Prostate gland (tissue), 2 donors: ENCODE results near the gene NPFFR1.

Experiments
- CTCF ChIP-seq, 4 experiments: fragments of 200-600 bp in 2 of 4; fragments of 450-650 bp in 2 of 4; sonication (generic) in 2 of 4; IDR thresholded peaks; 1 replicate in 3 of 4; 2 replicates in 1 of 4; pipeline ENCODE4 v1.5.1; 2016 to 2019; ENCODE audit warnings: antibody characterized with exemption in 4 of 4, mild to moderate bottlenecking in 2 of 4, moderate library complexity in 2 of 4
- POLR2A ChIP-seq: fragments of 450-650 bp; IDR thresholded peaks from one replicate; pipeline ENCODE4 v1.6.1; 2016; ENCODE audit warnings: antibody characterized with exemption, mild to moderate bottlenecking
- POLR2AphosphoS5 ChIP-seq: sonication (generic); formaldehyde crosslinking; IDR thresholded peaks from one replicate; pipeline ENCODE4 v1.6.1; 2017; ENCODE audit warnings: antibody characterized with exemption

DNA sequence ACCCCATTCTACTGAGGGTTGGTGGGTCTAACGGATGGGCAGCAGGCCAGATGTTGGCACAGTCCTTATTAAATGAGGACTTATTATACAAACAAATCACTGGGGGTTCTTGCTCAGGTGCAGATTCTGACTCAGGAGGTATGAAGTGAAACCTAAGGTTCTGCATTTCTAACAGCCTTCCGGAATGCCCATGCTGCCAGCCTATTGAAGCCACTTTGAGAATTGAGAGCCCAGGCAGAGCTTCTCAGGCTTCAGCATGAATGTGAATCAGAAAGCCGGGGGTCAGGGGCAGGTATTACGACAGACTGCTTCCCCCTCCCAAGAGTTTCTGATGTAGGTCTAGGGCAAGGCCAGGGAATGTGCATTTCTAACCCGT is 34.1 kb upstream of the NPFFR1 start:
- no peak for TF ChIP-seq CTCF (IDR thresholded peaks at IDR 0.05)
- TF ChIP-seq POLR2A, result no peak
- no peak for TF ChIP-seq POLR2AphosphoS5
